Activated naive CD8-positive, alpha-beta T cell treated with anti-CD3 and anti-CD28 coated beads, Interleukin-2, amount 10 ng/mL, durations not matched to agents 7 days and 5 days (primary cell): ENCODE results near the gene PRDX1. TPM values are rescaled to one million over a fixed set of nuclear protein-coding genes. Genes with fewer than 3 reads are reported as not detected.
"Not testable (repeated sequence)": the region's sequence is repeated elsewhere in the genome, so short reads cannot be mapped to it uniquely, and the experiment has no call there.

ENCODE experiments used
- ATAC-seq: fragments of 150-1000 bp; cut with Tn5 transposase; one replicate; pipeline ENCODE4 v1.10.0; 2021; ENCODE audit warnings: low read depth, moderate library complexity
- POLR2A ChIA-PET: fragments of 350-600 bp; sonication (Branson Sonifier 250); formaldehyde crosslinking; loops from one replicate; lab custom pipeline; 2021; ENCODE audit warnings: antibody characterized with exemption; lab: Charles Lee
- DNase-seq: peaks from one replicate; pipeline ENCODE4 v3.0.0; 2021
- H3K27ac Mint-ChIP-seq: one replicate; pipeline ENCODE4 v1.8.0; 2022; ENCODE audit warnings: mild to moderate bottlenecking, mixed read lengths
- H3K27me3 Mint-ChIP-seq: one replicate; pipeline ENCODE4 v1.8.0; 2022; ENCODE audit warnings: mild to moderate bottlenecking, moderate library complexity, mixed read lengths
- H3K36me3 Mint-ChIP-seq: one replicate; pipeline ENCODE4 v1.8.0; 2021; ENCODE audit warnings: mild to moderate bottlenecking, mixed read lengths
- H3K4me1 Mint-ChIP-seq: one replicate; pipeline ENCODE4 v1.8.0; 2021; ENCODE audit warnings: mixed read lengths
- H3K4me3 Mint-ChIP-seq: one replicate; pipeline ENCODE4 v1.8.0; 2022; ENCODE audit warnings: mild to moderate bottlenecking, moderate library complexity, mixed read lengths
- H3K9me3 Mint-ChIP-seq: one replicate; pipeline ENCODE4 v1.8.0; 2021; ENCODE audit warnings: mixed read lengths
- total RNA-seq, 2 experiments: library from RNA; stranded (reverse); gene quantifications; one replicate each; pipeline ENCODE4 v1.2.3, GENCODE V29; 2021

Gene PRDX1
- total RNA-seq, 2 experiments from 2014 or later = 159 to 180 TPM

GRCh38 chr1:45490626-45491486 lies 30.8 kb downstream of the PRDX1 start, which contains the start of gene TESK2:
TSS of gene TESK2 (minus strand) at chr1:45491163. CDS start at chr1:45457785, 33,378 bp downstream.
- no peak within 1 kb of the TSS for H3K4me3 Mint-ChIP-seq
- POLR2A ChIA-PET = interaction anchor here (1.0 to 3.9 kb wide), 13 partner anchors 10 to 769 kb away, joined by 3 to 26 read pairs (median 6); partner anchors contain the start of genes CCDC163, GPBP1L1, HECTD3 and HPDL
- peak; percentile 96 for DNase-seq
- no peak within 1 kb of the TSS for H3K27ac Mint-ChIP-seq
- no peaks in the 10 kb centered on the region for H3K27me3 Mint-ChIP-seq
- peak; percentile 94 for ATAC-seq
- no peaks in the 10 kb centered on the region for H3K36me3 Mint-ChIP-seq
- H3K4me1 Mint-ChIP-seq = peaks cover 9% of the 10 kb centered on the region
- H3K9me3 Mint-ChIP-seq = no peaks in the 10 kb centered on the region

- no peak overlapping the region for H3K27ac Mint-ChIP-seq
- H3K4me3 Mint-ChIP-seq = no peak overlapping the region
- H3K27me3 Mint-ChIP-seq = no peaks in the 10 kb centered on the region
- ATAC-seq = no peak
- no peaks in the 10 kb centered on the region for H3K9me3 Mint-ChIP-seq
- POLR2A ChIA-PET = interaction anchor here (1.0 to 3.9 kb wide), 9 partner anchors 10 to 768 kb away, joined by 3 to 26 read pairs (median 9); partner anchors contain the start of genes CCDC163, GPBP1L1, HECTD3 and HPDL
- no peak for DNase-seq
- peaks cover 9% of the 10 kb centered on the region for H3K4me1 Mint-ChIP-seq
- H3K36me3 Mint-ChIP-seq = no peaks in the 10 kb centered on the region
These were observed 31.5 kb downstream of the PRDX1 start for GRCh38 chr1:45490121-45490625.

GRCh38 chr1:45489379-45489778 lies 32.3 kb downstream of the PRDX1 start:
- not testable (repeated sequence) for H3K27me3 Mint-ChIP-seq, H3K27ac Mint-ChIP-seq, ATAC-seq, H3K36me3 Mint-ChIP-seq, H3K9me3 Mint-ChIP-seq, H3K4me3 Mint-ChIP-seq, DNase-seq, H3K4me1 Mint-ChIP-seq
- POLR2A ChIA-PET = interaction anchor here (1.3 to 3.9 kb wide), 2 partner anchors 32 to 186 kb away, joined by 4 to 16 read pairs; partner anchors contain the start of gene PRDX1

- DNase-seq (no peak), ATAC-seq (no peak)
- Mint-ChIP-seq H3K36me3 (no peaks in the 10 kb centered on the region), H3K27ac (no peak overlapping the region), H3K4me1 (peaks cover 9% of the 10 kb centered on the region), H3K9me3 (no peaks in the 10 kb centered on the region), H3K4me3 (no peak overlapping the region), H3K27me3 (no peaks in the 10 kb centered on the region)
- POLR2A ChIA-PET = no interaction called here
These were observed 32.9 kb downstream of the PRDX1 start for GRCh38 chr1:45488666-45489377.

GRCh38 chr1:45485949-45486348 lies 35.7 kb downstream of the PRDX1 start:
- ATAC-seq (no peak), DNase-seq (no peak)
- H3K27me3 Mint-ChIP-seq = no peaks in the 10 kb centered on the region
- peaks cover 4% of the 10 kb centered on the region for H3K4me1 Mint-ChIP-seq
- no peaks in the 10 kb centered on the region for H3K36me3 Mint-ChIP-seq
- no peak overlapping the region for H3K27ac Mint-ChIP-seq
- POLR2A ChIA-PET = no interaction called here
- no peaks in the 10 kb centered on the region for H3K9me3 Mint-ChIP-seq
- no peak overlapping the region for H3K4me3 Mint-ChIP-seq

- POLR2A ChIA-PET = no interaction called here
- Mint-ChIP-seq H3K36me3 (peaks cover 2% of the 10 kb centered on the region), H3K4me1 (no peaks in the 10 kb centered on the region), H3K27ac (no peak overlapping the region), H3K9me3 (no peaks in the 10 kb centered on the region), H3K27me3 (no peaks in the 10 kb centered on the region), H3K4me3 (no peak overlapping the region)
- ATAC-seq (no peak), DNase-seq (no peak)
These were observed 42.5 kb downstream of the PRDX1 start for GRCh38 chr1:45479039-45479748.

GRCh38 chr1:45478121-45478814 lies 43.4 kb downstream of the PRDX1 start:
- Mint-ChIP-seq H3K27me3 (no peaks in the 10 kb centered on the region), H3K9me3 (no peaks in the 10 kb centered on the region), H3K4me3 (no peak overlapping the region), H3K27ac (no peak overlapping the region), H3K4me1 (peaks cover 1% of the 10 kb centered on the region), H3K36me3 (peaks cover 2% of the 10 kb centered on the region)
- no peak for ATAC-seq
- POLR2A ChIA-PET = no interaction called here
- no peak for DNase-seq

GRCh38 chr1:45477646-45478045 lies 44.0 kb downstream of the PRDX1 start:
- Mint-ChIP-seq H3K9me3 (no peaks in the 10 kb centered on the region), H3K27ac (no peak overlapping the region), H3K36me3 (peaks cover 2% of the 10 kb centered on the region), H3K27me3 (no peaks in the 10 kb centered on the region), H3K4me1 (peaks cover 1% of the 10 kb centered on the region), H3K4me3 (no peak overlapping the region)
- ATAC-seq (no peak), DNase-seq (no peak)
- POLR2A ChIA-PET = no interaction called here

GRCh38 chr1:45474194-45474593 lies 47.5 kb downstream of the PRDX1 start:
- H3K9me3 Mint-ChIP-seq, H3K4me1 Mint-ChIP-seq, H3K36me3 Mint-ChIP-seq, H3K27me3 Mint-ChIP-seq, POLR2A ChIA-PET, ATAC-seq, H3K27ac Mint-ChIP-seq, H3K4me3 Mint-ChIP-seq, DNase-seq: not testable (repeated sequence)

- no peaks in the 10 kb centered on the region for H3K9me3 Mint-ChIP-seq
- DNase-seq (no peak), ATAC-seq (no peak)
- H3K27ac Mint-ChIP-seq = no peak overlapping the region
- POLR2A ChIA-PET = no interaction called here
- H3K36me3 Mint-ChIP-seq = peaks cover 2% of the 10 kb centered on the region
- H3K27me3 Mint-ChIP-seq = no peaks in the 10 kb centered on the region
- no peak overlapping the region for H3K4me3 Mint-ChIP-seq
- H3K4me1 Mint-ChIP-seq = peaks cover 1% of the 10 kb centered on the region
These were observed 48.4 kb downstream of the PRDX1 start for GRCh38 chr1:45473302-45473701.

GRCh38 chr1:45470306-45470798 lies 51.3 kb downstream of the PRDX1 start:
- ATAC-seq (no peak), DNase-seq (no peak)
- Mint-ChIP-seq H3K4me1 (peaks cover 1% of the 10 kb centered on the region), H3K27ac (no peak overlapping the region), H3K4me3 (no peak overlapping the region), H3K36me3 (peaks cover 2% of the 10 kb centered on the region), H3K9me3 (no peaks in the 10 kb centered on the region), H3K27me3 (no peaks in the 10 kb centered on the region)
- POLR2A ChIA-PET = no interaction called here

GRCh38 chr1:45467353-45467752 lies 54.3 kb downstream of the PRDX1 start:
- H3K4me1 Mint-ChIP-seq, POLR2A ChIA-PET, H3K36me3 Mint-ChIP-seq, H3K27ac Mint-ChIP-seq, DNase-seq, H3K9me3 Mint-ChIP-seq, H3K27me3 Mint-ChIP-seq, H3K4me3 Mint-ChIP-seq, ATAC-seq: not testable (repeated sequence)
